Ishikawa (cell line): Measurements from ENCODE around the gene LPAR6.

Experiments used
- EP300 ChIP-seq: IDR thresholded peaks from 2 replicates; pipeline ENCODE4 v1.6.1; 2012; ENCODE audit warnings: borderline replicate concordance
- FOXM1 ChIP-seq: IDR thresholded peaks from 2 replicates; pipeline ENCODE4 v1.6.1; 2012; ENCODE audit warnings: low read depth, borderline replicate concordance
- TAF1 ChIP-seq: IDR thresholded peaks from 2 replicates; pipeline ENCODE4 v1.6.1; 2012; ENCODE audit warnings: low read depth, mild to moderate bottlenecking
- TCF12 ChIP-seq: IDR thresholded peaks from 2 replicates; pipeline ENCODE4 v1.6.1; 2012; ENCODE audit warnings: low read depth
- ZBTB7A ChIP-seq: IDR thresholded peaks from 2 replicates; pipeline ENCODE4 v1.6.1; 2012; ENCODE audit warnings: low read depth
- TF ChIP-seq, protein P1 (sequence below): IDR thresholded peaks from 2 replicates; pipeline ENCODE4 v1.6.1; 2012; ENCODE audit warnings: low read depth, mild to moderate bottlenecking
- TF ChIP-seq, protein P2 (sequence below): IDR thresholded peaks from 2 replicates; pipeline ENCODE4 v1.6.1; 2012
- TF ChIP-seq, protein P3 (sequence below): IDR thresholded peaks from 2 replicates; pipeline ENCODE4 v1.6.1; 2012

DNA sequence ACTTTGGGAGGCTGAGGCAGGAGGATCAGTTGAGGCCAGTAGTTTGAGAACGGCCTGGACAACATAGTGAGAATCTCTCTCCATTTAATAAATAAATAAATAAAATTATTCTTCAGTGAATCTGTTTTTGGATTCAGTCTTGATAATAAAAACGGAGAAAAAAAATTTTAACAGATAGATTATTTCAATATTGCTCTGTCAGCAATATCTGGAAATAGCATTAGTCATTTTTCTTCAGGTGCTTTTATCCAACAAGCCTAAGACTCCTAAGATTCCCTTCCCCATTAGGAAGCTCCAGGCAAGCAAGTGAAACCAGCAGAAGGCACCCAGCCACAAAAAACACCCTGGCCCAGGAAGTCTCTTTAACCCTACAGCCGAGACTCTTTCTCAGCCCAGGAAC is 21.3 kb upstream of the LPAR6 start:
- TF ChIP-seq ZBTB7A (no peak), EP300 (no peak), TAF1 (no peak), TCF12 (no peak), FOXM1 (no peak)
- TF ChIP-seq, protein P1, sequence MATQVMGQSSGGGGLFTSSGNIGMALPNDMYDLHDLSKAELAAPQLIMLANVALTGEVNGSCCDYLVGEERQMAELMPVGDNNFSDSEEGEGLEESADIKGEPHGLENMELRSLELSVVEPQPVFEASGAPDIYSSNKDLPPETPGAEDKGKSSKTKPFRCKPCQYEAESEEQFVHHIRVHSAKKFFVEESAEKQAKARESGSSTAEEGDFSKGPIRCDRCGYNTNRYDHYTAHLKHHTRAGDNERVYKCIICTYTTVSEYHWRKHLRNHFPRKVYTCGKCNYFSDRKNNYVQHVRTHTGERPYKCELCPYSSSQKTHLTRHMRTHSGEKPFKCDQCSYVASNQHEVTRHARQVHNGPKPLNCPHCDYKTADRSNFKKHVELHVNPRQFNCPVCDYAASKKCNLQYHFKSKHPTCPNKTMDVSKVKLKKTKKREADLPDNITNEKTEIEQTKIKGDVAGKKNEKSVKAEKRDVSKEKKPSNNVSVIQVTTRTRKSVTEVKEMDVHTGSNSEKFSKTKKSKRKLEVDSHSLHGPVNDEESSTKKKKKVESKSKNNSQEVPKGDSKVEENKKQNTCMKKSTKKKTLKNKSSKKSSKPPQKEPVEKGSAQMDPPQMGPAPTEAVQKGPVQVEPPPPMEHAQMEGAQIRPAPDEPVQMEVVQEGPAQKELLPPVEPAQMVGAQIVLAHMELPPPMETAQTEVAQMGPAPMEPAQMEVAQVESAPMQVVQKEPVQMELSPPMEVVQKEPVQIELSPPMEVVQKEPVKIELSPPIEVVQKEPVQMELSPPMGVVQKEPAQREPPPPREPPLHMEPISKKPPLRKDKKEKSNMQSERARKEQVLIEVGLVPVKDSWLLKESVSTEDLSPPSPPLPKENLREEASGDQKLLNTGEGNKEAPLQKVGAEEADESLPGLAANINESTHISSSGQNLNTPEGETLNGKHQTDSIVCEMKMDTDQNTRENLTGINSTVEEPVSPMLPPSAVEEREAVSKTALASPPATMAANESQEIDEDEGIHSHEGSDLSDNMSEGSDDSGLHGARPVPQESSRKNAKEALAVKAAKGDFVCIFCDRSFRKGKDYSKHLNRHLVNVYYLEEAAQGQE = no peak
- TF ChIP-seq, protein P2, sequence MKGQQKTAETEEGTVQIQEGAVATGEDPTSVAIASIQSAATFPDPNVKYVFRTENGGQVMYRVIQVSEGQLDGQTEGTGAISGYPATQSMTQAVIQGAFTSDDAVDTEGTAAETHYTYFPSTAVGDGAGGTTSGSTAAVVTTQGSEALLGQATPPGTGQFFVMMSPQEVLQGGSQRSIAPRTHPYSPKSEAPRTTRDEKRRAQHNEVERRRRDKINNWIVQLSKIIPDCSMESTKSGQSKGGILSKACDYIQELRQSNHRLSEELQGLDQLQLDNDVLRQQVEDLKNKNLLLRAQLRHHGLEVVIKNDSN = no peak
- TF ChIP-seq, protein P3, sequence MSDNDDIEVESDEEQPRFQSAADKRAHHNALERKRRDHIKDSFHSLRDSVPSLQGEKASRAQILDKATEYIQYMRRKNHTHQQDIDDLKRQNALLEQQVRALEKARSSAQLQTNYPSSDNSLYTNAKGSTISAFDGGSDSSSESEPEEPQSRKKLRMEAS = no peak
